GM12864 (cell line): ENCODE results near the gene MYH7.

Experiments used
- DNase-seq: peaks from one replicate; pipeline ENCODE4 v3.0.0-alpha.2; 2011; ENCODE audit warnings: low read depth
- H3K4me3 ChIP-seq: 2 replicates; pipeline ENCODE4 v1.5.1; 2011; ENCODE audit warnings: mild to moderate bottlenecking, low read depth, low read length, control low read depth
- CTCF ChIP-seq: IDR thresholded peaks from 2 replicates; pipeline ENCODE4 v1.5.1; 2011; ENCODE audit warnings: low read depth, mild to moderate bottlenecking, moderate library complexity, low read length, control low read depth, inconsistent platforms; ENCODE audit errors: missing control alignments

The MYH7 gene

DNA sequence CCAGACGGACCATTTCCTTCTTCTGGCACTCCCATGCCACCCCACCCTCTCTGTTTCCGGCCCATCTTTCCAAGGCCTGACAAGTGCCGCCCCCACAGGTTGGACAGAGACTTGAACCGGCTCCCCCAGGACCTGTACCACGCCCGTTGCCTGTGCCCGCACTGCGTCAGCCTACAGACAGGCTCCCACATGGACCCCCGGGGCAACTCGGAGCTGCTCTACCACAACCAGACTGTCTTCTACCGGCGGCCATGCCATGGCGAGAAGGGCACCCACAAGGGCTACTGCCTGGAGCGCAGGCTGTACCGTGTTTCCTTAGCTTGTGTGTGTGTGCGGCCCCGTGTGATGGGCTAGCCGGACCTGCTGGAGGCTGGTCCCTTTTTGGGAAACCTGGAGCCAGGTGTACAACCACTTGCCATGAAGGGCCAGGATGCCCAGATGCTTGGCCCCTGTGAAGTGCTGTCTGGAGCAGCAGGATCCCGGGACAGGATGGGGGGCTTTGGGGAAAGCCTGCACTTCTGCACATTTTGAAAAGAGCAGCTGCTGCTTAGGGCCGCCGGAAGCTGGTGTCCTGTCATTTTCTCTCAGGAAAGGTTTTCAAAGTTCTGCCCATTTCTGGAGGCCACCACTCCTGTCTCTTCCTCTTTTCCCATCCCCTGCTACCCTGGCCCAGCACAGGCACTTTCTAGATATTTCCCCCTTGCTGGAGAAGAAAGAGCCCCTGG is 59.8 kb downstream of the MYH7 start:
- no peak overlapping the region for H3K4me3 ChIP-seq
- TF ChIP-seq CTCF, result no peak
- no peak for DNase-seq

DNA sequence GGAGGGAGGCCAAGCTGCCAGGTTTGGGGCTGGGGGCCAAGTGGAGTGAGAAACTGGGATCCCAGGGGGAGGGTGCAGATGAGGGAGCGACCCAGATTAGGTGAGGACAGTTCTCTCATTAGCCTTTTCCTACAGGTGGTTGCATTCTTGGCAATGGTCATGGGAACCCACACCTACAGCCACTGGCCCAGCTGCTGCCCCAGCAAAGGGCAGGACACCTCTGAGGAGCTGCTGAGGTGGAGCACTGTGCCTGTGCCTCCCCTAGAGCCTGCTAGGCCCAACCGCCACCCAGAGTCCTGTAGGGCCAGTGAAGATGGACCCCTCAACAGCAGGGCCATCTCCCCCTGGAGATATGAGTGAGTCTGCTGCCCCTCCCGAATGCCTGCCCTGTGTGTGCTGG is 62.4 kb downstream of the MYH7 start:
- DNase-seq, result no peak
- TF ChIP-seq CTCF, result no peak

DNA sequence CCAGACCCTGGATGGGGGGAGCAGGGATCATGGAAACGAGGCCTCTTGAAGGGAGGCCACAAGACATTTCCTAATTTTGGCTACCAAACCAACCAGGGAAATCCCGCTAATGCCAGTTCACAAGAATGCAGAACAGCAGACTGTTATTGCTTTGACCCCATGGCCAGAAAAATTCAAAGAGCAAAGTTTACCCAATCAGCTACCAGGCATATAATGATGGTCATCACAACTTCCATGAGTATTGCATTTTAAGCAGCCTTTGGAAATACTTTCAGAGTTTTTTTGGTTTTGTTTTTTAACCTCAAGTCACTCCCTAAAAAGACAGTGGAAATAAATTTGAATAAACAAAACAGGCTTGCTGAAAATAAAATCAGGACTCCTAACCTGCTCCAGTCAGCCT is 63.0 kb downstream of the MYH7 start, which contains the start of gene IL25:
TSS of gene IL25 (plus strand) at position 301 of the 400 bp plus-strand sequence.
- DNase-seq, result no peak
- H3K4me3 ChIP-seq, result no peak within 1 kb of the TSS
- no peak for TF ChIP-seq CTCF

More for the DNA sequence above, 62.4 kb downstream of the MYH7 start:
- H3K4me3 ChIP-seq, result no peak overlapping the region

DNA sequence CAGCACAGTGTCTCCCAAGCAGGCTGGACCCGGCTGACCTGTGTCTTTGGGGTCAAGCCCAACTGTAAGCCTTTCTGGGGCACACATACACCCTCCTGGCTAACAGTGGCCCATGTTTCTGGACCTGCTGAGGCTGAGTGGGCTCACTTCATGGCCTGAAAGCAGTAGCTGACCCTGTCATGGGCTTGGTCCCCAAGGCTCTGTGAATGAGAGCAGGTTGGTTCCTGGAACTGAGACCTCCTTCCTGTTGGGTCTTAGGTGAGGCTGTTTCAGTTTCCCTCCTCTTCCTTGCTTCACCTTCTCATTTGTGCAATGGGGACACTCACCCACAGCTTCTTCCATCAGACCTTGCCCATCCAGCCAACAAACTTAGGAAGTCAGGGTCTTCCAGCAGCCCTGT is 63.6 kb downstream of the MYH7 start:
- TF ChIP-seq CTCF, result no peak

DNA sequence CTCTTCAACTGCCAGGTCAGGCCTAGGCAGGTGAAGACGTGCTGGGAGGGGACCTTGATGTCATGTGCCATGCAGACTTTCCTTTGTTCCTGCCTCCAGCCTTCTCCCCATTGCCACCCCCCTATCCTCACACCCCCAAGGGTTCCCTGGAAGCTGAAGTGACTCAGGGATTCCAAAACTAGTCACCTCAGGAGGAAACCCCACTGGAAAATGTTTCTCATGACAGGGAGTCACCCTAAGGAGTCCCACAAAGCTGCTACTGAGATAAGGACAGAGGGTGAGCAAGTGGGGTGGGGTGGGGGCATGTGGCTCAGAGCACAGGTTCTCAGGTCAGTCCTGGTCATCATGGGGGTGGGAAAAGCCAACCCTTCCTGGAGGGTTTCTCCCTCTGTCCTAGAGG is 65.2 kb downstream of the MYH7 start:
- DNase-seq, result no peak
- no peak overlapping the region for H3K4me3 ChIP-seq
- no peak for TF ChIP-seq CTCF

More for the DNA sequence above, 63.6 kb downstream of the MYH7 start:
- H3K4me3 ChIP-seq, result no peak overlapping the region
- DNase-seq, result no peak

- no peak for TF ChIP-seq CTCF
- no peak overlapping the region for H3K4me3 ChIP-seq
- no peak for DNase-seq
Measured at GRCh38 chr14:23366426-23366921, 69.0 kb downstream of the MYH7 start.

DNA sequence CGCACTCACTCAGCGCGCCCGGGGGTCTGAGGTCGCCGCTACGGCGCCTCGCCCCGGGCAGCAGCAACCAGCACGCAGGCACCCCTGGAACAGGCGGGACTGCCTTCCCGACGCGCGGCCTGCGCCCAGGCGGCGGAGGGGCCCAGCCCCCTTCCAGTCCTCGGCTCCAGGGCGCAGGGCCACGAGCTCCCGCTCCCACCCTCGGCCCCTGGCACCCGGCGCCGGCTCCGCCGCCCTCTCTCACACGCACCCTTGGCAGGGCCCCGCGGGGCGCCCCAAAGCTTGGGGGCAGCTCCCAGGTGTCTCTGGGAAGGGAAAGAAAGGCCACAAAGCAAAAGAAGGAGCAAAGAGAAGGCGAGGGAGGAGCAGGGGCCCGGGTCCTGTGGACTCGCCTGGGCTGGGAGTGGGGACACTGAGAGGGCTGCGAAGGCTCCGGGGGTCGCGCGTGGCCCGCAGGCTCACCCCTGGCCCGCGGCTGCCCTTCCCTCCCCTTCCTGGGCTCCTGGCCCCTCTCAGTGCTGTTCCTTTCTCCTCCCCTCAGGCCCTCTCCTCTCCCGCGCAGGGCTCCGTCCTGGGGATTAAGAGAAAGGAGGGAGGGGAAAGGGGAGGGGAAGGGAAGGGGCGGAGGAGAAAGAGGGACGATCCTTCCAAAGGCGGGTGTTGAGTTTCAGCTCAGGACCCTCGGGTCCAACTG is 69.6 kb downstream of the MYH7 start:
- no peak for TF ChIP-seq CTCF
- no peak for DNase-seq
- H3K4me3 ChIP-seq, result no peak overlapping the region
